HCT116 (cell line): ENCODE measurements around the gene DPF1. TPM values are rescaled to one million over a fixed set of nuclear protein-coding genes. Genes with fewer than 3 reads are reported as not detected.

Source experiments
- ATAC-seq: fragments of 200-7000 bp; cut with Tn5 transposase; 2 replicates; pipeline ENCODE4 v1.9.1; 2020; ENCODE audit warnings: mild to moderate bottlenecking, moderate library complexity
- BruUV-seq: library from RNA; stranded (reverse); fragments of 400-500 nt; replicated peaks from 2 replicates; lab custom pipeline; 2021; lab: Mats Ljungman, UMichigan
- CTCF ChIA-PET: fragments of 300-600 bp; sonication (Branson Sonifier 250); formaldehyde crosslinking; loops from one replicate; lab custom pipeline; 2021; ENCODE audit warnings: antibody characterized with exemption; lab: Charles Lee
- POLR2A ChIA-PET: fragments of 300-600, 350-600 bp; sonication (Branson Sonifier 250); formaldehyde crosslinking; loops from one replicate; lab custom pipeline; 2021; ENCODE audit warnings: antibody characterized with exemption; lab: Charles Lee
- RAD21 ChIA-PET, 2 experiments: fragments of 300-600 bp; sonication (Branson Sonifier 250); formaldehyde crosslinking; loops; one replicate each; lab custom pipeline; 2023; ENCODE audit warnings: low total read pairs in 2 of 2; ENCODE audit not compliant: uncharacterized antibody in 2 of 2, unreplicated experiment in 2 of 2, low non-redundant PET in 1 of 2; lab: Charles Lee
- DNase-seq: peaks from one replicate; pipeline ENCODE4 v3.0.0-alpha.2; 2010; ENCODE audit warnings: low read depth, low spot score
- H2AFZ ChIP-seq: fragments of 200-600 bp; shearing (Covaris generic), sonication (generic); 2 replicates; pipeline ENCODE4 v1.6.1; 2017; ENCODE audit warnings: low read depth, mixed run types, mixed read lengths, antibody characterized with exemption, low read length; ENCODE audit not compliant: poor library complexity, severe bottlenecking
- H3K27ac ChIP-seq: 2 replicates; pipeline ENCODE4 v1.5.1; 2012; ENCODE audit warnings: low read depth, low read length
- H3K27me3 ChIP-seq: fragments of 200-600 bp; sonication (generic); 2 replicates; pipeline ENCODE4 v1.6.1; 2016; ENCODE audit warnings: mixed run types, low read length, mixed read lengths; ENCODE audit not compliant: insufficient read depth
- H3K36me3 ChIP-seq, 2 experiments: fragments of 200-500 bp in 1 of 2; fragments of 200-600 bp in 1 of 2; sonication (Bioruptor generic) in 1 of 2; sonication (generic) in 1 of 2; 2 replicates each; pipeline versions ENCODE4 v1.5.1 to v1.6.1; 2014 to 2016; ENCODE audit warnings: low read length in 2 of 2, inconsistent platforms in 1 of 2, mixed read lengths in 1 of 2, mixed run types in 1 of 2; ENCODE audit not compliant: insufficient read depth in 2 of 2, control insufficient read depth in 1 of 2
- H3K4me1 ChIP-seq, 2 experiments: fragments of 200-600 bp in 1 of 2; sonication (generic) in 1 of 2; 2 replicates each; pipeline versions ENCODE4 v1.5.1 to v1.6.1; 2012 to 2017; ENCODE audit warnings: low read length in 2 of 2, inconsistent platforms in 1 of 2, mild to moderate bottlenecking in 1 of 2, mixed read lengths in 1 of 2, mixed run types in 1 of 2, moderate library complexity in 1 of 2; ENCODE audit not compliant: insufficient read depth in 2 of 2, control insufficient read depth in 1 of 2
- H3K4me2 ChIP-seq: fragments of 200-600 bp; sonication (generic); 2 replicates; pipeline ENCODE4 v1.6.1; 2017; ENCODE audit warnings: mixed run types, low read length, mixed read lengths
- H3K4me3 ChIP-seq, 2 experiments: fragments of 200-600 bp in 1 of 2; sonication (generic) in 1 of 2; replicated peaks in 1 of 2; 2 replicates each; pipeline ENCODE4 v1.5.1; 2011 to 2016; ENCODE audit warnings: low read length in 2 of 2, control low read depth in 1 of 2, low read depth in 1 of 2, mild to moderate bottlenecking in 1 of 2, mixed read lengths in 1 of 2, mixed run types in 1 of 2
- H3K79me2 ChIP-seq: fragments of 200-600 bp; sonication (generic); 2 replicates; pipeline ENCODE4 v1.6.1; 2017; ENCODE audit warnings: mild to moderate bottlenecking, mixed run types, low read length, moderate library complexity, mixed read lengths; ENCODE audit not compliant: insufficient read depth
- H3K9ac ChIP-seq: fragments of 200-600 bp; sonication (generic); 2 replicates; pipeline ENCODE4 v1.6.1; 2016; ENCODE audit warnings: low read length, mixed read lengths
- H3K9me2 ChIP-seq: fragments of 200-600 bp; sonication (generic), shearing (Covaris generic); 2 replicates; pipeline ENCODE4 v1.6.1; 2017; ENCODE audit warnings: mixed run types, mild to moderate bottlenecking, moderate library complexity; ENCODE audit not compliant: insufficient read depth
- H3K9me3 ChIP-seq, 2 experiments: fragments of 200-500 bp in 1 of 2; fragments of 200-600 bp in 1 of 2; sonication (Bioruptor generic) in 1 of 2; sonication (generic) in 1 of 2; 2 replicates each; pipeline ENCODE4 v1.6.1; 2014 to 2017; ENCODE audit warnings: low read length in 2 of 2, mixed read lengths in 2 of 2, inconsistent platforms in 1 of 2, low read depth in 1 of 2, mild to moderate bottlenecking in 1 of 2, mixed run types in 1 of 2, moderate library complexity in 1 of 2; ENCODE audit not compliant: control insufficient read depth in 1 of 2, insufficient read depth in 1 of 2
- H4K20me1 ChIP-seq: fragments of 200-600 bp; sonication (generic), shearing (Covaris generic); 2 replicates; pipeline ENCODE4 v1.6.1; 2017; ENCODE audit warnings: mixed run types, mild to moderate bottlenecking, moderate library complexity; ENCODE audit not compliant: insufficient read depth
- CBX3 ChIP-seq: IDR thresholded peaks from 2 replicates; pipeline ENCODE4 v1.6.1; 2012; ENCODE audit warnings: low read depth
- CEBPB ChIP-seq: IDR thresholded peaks from 2 replicates; pipeline ENCODE4 v1.6.1; 2012; ENCODE audit warnings: low read depth
- ELF1 ChIP-seq: IDR thresholded peaks from 2 replicates; pipeline ENCODE4 v1.6.1; 2012; ENCODE audit warnings: low read depth, borderline replicate concordance
- EZH2phosphoT487 ChIP-seq: fragments of 200-600 bp; IDR thresholded peaks from 2 replicates; pipeline ENCODE4 v1.6.1; 2018; ENCODE audit warnings: antibody characterized with exemption, borderline replicate concordance
- FOSL1 ChIP-seq: IDR thresholded peaks from 2 replicates; pipeline ENCODE4 v1.6.1; 2012; ENCODE audit warnings: low read depth
- POLR2A ChIP-seq: IDR thresholded peaks from 2 replicates; pipeline ENCODE4 v1.7.0; 2011; ENCODE audit warnings: borderline replicate concordance; ENCODE audit not compliant: insufficient read depth, insufficient read length; ENCODE audit errors: extremely low read depth
- POLR2AphosphoS5 ChIP-seq: IDR thresholded peaks from 2 replicates; pipeline ENCODE4 v1.6.1; 2011; ENCODE audit warnings: mild to moderate bottlenecking, low read depth, low read length, moderate library complexity
- RAD21 ChIP-seq: IDR thresholded peaks from 2 replicates; pipeline ENCODE4 v1.6.1; 2012; ENCODE audit warnings: low read depth, mild to moderate bottlenecking
- SIN3A ChIP-seq: IDR thresholded peaks from 2 replicates; pipeline ENCODE4 v1.6.1; 2012; ENCODE audit warnings: low read depth
- TCF7L2 ChIP-seq: IDR thresholded peaks from 2 replicates; pipeline ENCODE4 v1.7.0; 2011; ENCODE audit warnings: borderline replicate concordance, inconsistent platforms; ENCODE audit not compliant: insufficient read depth, insufficient read length; ENCODE audit errors: extremely low read depth
- intact Hi-C: fragments of 100-400 bp; cut with micrococcal nuclease; formaldehyde crosslinking; loops from 2 replicates; pipeline ENCODE4 v1.10.0; 2022
- total RNA-seq: library from RNA; stranded (reverse); gene quantifications from one replicate; pipeline ENCODE4 v1.2.1, GENCODE V29; 2021; ENCODE audit not compliant: unreplicated experiment
- TF ChIP-seq, protein P1 (sequence below): IDR thresholded peaks from 2 replicates; pipeline ENCODE4 v1.6.1; 2011; ENCODE audit warnings: mild to moderate bottlenecking, low read length, moderate library complexity; ENCODE audit not compliant: insufficient replicate concordance; ENCODE audit errors: extremely low read depth

The DPF1 gene
- total RNA-seq, 1 experiment from 2014 or later: 9.7 TPM

- TF ChIP-seq, protein P1, sequence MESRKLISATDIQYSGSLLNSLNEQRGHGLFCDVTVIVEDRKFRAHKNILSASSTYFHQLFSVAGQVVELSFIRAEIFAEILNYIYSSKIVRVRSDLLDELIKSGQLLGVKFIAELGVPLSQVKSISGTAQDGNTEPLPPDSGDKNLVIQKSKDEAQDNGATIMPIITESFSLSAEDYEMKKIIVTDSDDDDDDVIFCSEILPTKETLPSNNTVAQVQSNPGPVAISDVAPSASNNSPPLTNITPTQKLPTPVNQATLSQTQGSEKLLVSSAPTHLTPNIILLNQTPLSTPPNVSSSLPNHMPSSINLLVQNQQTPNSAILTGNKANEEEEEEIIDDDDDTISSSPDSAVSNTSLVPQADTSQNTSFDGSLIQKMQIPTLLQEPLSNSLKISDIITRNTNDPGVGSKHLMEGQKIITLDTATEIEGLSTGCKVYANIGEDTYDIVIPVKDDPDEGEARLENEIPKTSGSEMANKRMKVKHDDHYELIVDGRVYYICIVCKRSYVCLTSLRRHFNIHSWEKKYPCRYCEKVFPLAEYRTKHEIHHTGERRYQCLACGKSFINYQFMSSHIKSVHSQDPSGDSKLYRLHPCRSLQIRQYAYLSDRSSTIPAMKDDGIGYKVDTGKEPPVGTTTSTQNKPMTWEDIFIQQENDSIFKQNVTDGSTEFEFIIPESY: no peak
- TF ChIP-seq SIN3A: no peak
Measured at GRCh38 chr19:38201731-38202130, 22.3 kb downstream of the DPF1 start (continued).

DNA sequence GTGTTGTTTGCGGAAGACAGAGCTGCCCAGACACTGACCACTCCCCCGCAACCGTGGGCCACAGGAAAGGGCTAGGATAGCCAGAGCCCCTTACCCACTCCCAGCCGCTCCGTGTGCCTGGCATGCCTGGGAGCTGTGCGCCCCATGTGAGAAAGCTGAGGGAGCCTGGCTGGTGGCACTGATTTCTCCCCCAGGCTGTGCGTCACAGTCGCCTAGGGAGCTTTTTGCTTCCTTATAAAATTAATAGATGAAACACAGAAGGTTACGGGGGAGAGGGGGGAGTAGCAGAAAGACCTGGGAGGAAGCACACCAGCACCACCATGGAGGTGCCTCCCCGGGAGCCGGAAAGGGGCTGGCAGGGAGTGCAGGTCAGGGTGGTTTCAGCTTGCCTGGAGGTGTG lies 24.7 kb downstream of the DPF1 start:
- POLR2A ChIA-PET: no interaction called here
- CTCF ChIA-PET: interaction anchor here (0.6 kb wide), 1 partner anchor 300 kb away, joined by 6 read pairs; no protein-coding TSS in a partner anchor
- H3K36me3 ChIP-seq: peaks cover 0 to 2% of the 10 kb centered on the region in 2 experiments; a peak in 1 of 4 replicates

More for the DNA sequence above, 24.7 kb downstream of the DPF1 start:
- no TSS peak for BruUV-seq
- ATAC-seq (no peak), DNase-seq (no peak)
- H3K4me3 ChIP-seq: no peak overlapping the region
- TF ChIP-seq EZH2phosphoT487: no peak
- no peak for TF ChIP-seq RAD21
- TF ChIP-seq TCF7L2: no peak
- TF ChIP-seq POLR2A: no peak
- no peak for TF ChIP-seq CBX3
- no peak for TF ChIP-seq FOSL1
- no peak for TF ChIP-seq SIN3A
- no peak for TF ChIP-seq ELF1
- no peak for TF ChIP-seq CEBPB
- no peak for TF ChIP-seq POLR2AphosphoS5
- H2AFZ ChIP-seq: no peak overlapping the region
- no peaks in the 10 kb centered on the region for H3K27me3 ChIP-seq
- H3K27ac ChIP-seq: no peak overlapping the region
- RAD21 ChIA-PET: interaction anchor here in 1 of 2 experiments (0.6 kb wide), 1 partner anchor 22 kb away, joined by 3 read pairs; no protein-coding TSS in a partner anchor
- no peaks in the 10 kb centered on the region for H3K9me3 ChIP-seq
- H3K4me2 ChIP-seq: no peak overlapping the region
- H3K79me2 ChIP-seq: no peaks in the 10 kb centered on the region
- no peaks in the 10 kb centered on the region for H4K20me1 ChIP-seq
- intact Hi-C loops: no loop called here
- H3K4me1 ChIP-seq: no peaks in the 10 kb centered on the region
- no peaks in the 10 kb centered on the region for H3K9me2 ChIP-seq
- H3K9ac ChIP-seq: no peak overlapping the region
